ENCODE measurements around the gene EFEMP1. TPM values are rescaled to one million over a fixed set of nuclear protein-coding genes. Genes with fewer than 3 reads are reported as not detected.

Gene EFEMP1
- total and polyA plus RNA-seq, 4 experiments from 2014 or later, result not detected

DNA sequence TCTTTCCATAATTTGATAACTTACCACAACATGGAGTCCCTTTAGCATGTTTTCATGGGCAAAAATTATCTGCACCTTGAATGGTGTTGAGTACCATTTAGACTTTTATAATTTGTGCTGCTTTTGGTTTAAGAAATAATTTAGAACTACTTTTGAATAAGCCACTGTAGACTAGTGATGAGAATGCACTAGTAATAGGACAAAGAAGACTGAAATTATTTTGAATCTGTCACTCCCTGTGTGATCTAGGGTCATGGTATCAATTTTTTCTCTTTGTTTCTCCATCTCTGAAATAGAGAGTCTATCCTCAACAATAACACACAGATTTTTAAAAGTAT lies 37.7 kb downstream of the EFEMP1 start:
- no peaks in the 10 kb centered on the region for H3K4me1 ChIP-seq (ENCODE audit: insufficient read depth, low read length)
- no peaks in the 10 kb centered on the region for H3K27me3 ChIP-seq (ENCODE audit: insufficient read depth, low read length)
- ChIA-PET CTCF (ENCODE audit: partially characterized antibody) (no interaction called here), POLR2A (ENCODE audit: partially characterized antibody) (no interaction called here)
- no peak overlapping the region for H3K27ac Mint-ChIP-seq
- no peaks in the 10 kb centered on the region for H3K36me3 ChIP-seq (ENCODE audit: insufficient read depth, low read length)
- no peak overlapping the region for H3K4me3 ChIP-seq (ENCODE audit: low read length in 2 of 2)
- H3K27ac ChIP-seq (ENCODE audit: low read depth, low read length), result no peak overlapping the region
- no peaks in the 10 kb centered on the region for H3K36me3 Mint-ChIP-seq
- H3K27me3 Mint-ChIP-seq, result no peaks in the 10 kb centered on the region
- no peak for DNase-seq
- no peak overlapping the region for H3K4me3 Mint-ChIP-seq
- H3K9me3 Mint-ChIP-seq, result no peaks in the 10 kb centered on the region
- no peaks in the 10 kb centered on the region for H3K9me3 ChIP-seq (ENCODE audit: control insufficient read depth in 1 of 2, low read length in 2 of 2)
- no peaks in the 10 kb centered on the region for H3K4me1 Mint-ChIP-seq
- intact Hi-C loops (cut with micrococcal nuclease), result no loop called here

DNA sequence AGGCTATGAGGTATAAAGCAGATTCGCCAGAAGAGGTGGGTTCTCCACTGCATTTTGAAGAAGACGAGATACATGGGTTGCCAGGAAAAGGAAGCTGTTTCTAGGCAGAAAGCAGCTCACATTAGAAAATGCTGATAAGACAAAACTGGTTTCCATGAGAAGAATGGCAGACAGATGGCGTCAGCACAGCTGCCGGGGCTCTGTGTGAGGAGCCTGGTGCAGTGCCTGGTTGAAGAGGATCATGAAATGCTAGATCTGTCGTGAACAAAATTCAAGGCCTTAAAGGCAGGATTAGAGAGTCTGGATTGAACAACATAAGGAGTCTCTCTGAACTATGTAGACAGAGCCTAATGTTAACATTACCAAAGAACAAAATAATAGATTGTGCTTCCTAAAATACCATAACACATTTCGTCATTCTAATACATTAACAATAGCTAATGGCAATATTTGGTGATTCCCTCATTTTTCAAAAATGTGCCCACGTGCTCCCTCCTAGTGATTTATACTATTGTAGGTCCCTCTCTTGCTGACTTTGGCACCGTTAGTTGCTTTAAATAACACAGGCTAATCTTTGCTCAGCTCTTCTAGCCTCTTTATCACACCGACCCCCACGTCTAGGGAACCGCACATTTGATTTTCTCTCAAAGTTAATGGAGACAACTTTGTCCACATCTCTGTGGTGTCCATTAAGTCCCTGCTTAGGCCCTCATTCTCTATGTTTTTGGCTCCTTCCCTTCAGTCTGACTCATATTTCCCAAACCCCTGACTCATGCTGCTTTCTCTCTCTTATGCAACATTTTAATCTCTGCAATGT lies 38.2 kb downstream of the EFEMP1 start:
- no peak overlapping the region for H3K27ac Mint-ChIP-seq
- CTCF ChIA-PET (ENCODE audit: partially characterized antibody), result no interaction called here

DNA sequence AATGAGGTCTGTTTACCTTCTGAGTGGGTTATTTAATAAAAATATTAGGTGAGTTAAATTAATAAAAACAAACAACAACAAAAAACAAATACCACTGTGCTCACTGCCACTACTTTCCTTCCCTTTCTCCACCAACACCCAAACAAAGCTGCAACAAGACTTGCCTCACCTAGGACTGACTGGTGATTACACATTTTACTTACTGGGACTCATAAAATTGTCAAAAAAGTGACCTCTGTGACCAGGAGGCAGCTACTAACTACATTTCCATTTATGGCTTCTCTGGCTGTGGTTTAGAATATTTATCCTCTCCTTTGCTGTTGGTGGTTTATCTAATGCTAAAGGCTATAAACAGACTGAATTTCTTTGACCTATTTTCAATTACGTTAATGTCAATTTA lies 39.8 kb downstream of the EFEMP1 start:
- peaks cover 0 to 1% of the 10 kb centered on the region in 2 donors for H3K27me3 Mint-ChIP-seq
- ChIA-PET CTCF (ENCODE audit: partially characterized antibody) (no interaction called here), POLR2A (ENCODE audit: partially characterized antibody) (no interaction called here)
- no peak overlapping the region for H3K4me3 ChIP-seq (ENCODE audit: low read length in 2 of 2)
- H3K27me3 ChIP-seq (ENCODE audit: insufficient read depth, low read length), result no peaks in the 10 kb centered on the region
- H3K9me3 Mint-ChIP-seq, result peaks cover 0 to 7% (median 0%) of the 10 kb centered on the region in 8 donors
- no peaks in the 10 kb centered on the region for H3K36me3 ChIP-seq (ENCODE audit: insufficient read depth, low read length)
- no peaks in the 10 kb centered on the region for H3K9me3 ChIP-seq (ENCODE audit: control insufficient read depth in 1 of 2, low read length in 2 of 2)
- no peak overlapping the region for H3K27ac ChIP-seq (ENCODE audit: low read depth, low read length)
- H3K36me3 Mint-ChIP-seq, result no peaks in the 10 kb centered on the region
- no peaks in the 10 kb centered on the region for H3K4me1 ChIP-seq (ENCODE audit: insufficient read depth, low read length)
- H3K27ac Mint-ChIP-seq, result no peak overlapping the region
- no peaks in the 10 kb centered on the region for H3K4me1 Mint-ChIP-seq
- H3K4me3 Mint-ChIP-seq, result no peak overlapping the region
- intact Hi-C loops (cut with micrococcal nuclease), result no loop called here
- DNase-seq, result no peak

More for the DNA sequence above, 38.2 kb downstream of the EFEMP1 start:
- Mint-ChIP-seq H3K36me3 (no peaks in the 10 kb centered on the region), H3K9me3 (peaks cover 0 to 2% (median 0%) of the 10 kb centered on the region in 8 donors), H3K4me3 (no peak overlapping the region), H3K27me3 (peaks cover 0 to 1% of the 10 kb centered on the region in 2 donors), H3K4me1 (no peaks in the 10 kb centered on the region)
- no peaks in the 10 kb centered on the region for H3K4me1 ChIP-seq (ENCODE audit: insufficient read depth, low read length)
- H3K27me3 ChIP-seq (ENCODE audit: insufficient read depth, low read length), result no peaks in the 10 kb centered on the region
- H3K27ac ChIP-seq (ENCODE audit: low read depth, low read length), result no peak overlapping the region
- no peaks in the 10 kb centered on the region for H3K9me3 ChIP-seq (ENCODE audit: control insufficient read depth in 1 of 2, low read length in 2 of 2)
- intact Hi-C loops (cut with micrococcal nuclease), result no loop called here
- POLR2A ChIA-PET (ENCODE audit: partially characterized antibody), result no interaction called here
- no peak overlapping the region for H3K4me3 ChIP-seq (ENCODE audit: low read length in 2 of 2)
- H3K36me3 ChIP-seq (ENCODE audit: insufficient read depth, low read length), result no peaks in the 10 kb centered on the region
- DNase-seq, result no peak

DNA sequence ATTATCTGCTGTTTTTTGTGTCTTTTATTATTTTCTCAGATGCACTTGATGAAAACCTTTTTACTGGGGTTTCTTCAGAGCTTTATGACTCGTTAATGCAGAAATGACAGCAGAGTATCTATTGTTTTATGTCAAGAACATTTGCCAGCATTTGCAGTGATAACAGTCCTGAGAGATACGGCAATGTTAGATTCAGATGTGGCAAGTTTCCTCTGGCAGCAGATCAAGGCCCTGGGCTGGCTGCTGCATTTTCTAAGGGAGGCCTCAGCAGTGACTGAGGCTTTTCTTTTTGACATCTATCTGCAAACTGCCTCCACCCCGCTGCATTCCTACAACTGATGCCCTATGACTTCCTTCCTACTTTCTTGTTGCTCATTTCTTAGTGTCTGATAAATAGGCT lies 40.2 kb downstream of the EFEMP1 start:
- Mint-ChIP-seq H3K9me3 (peaks cover 0 to 7% (median 0%) of the 10 kb centered on the region in 8 donors), H3K27me3 (peaks cover 0 to 1% of the 10 kb centered on the region in 2 donors), H3K4me3 (no peak overlapping the region), H3K4me1 (no peaks in the 10 kb centered on the region), H3K36me3 (no peaks in the 10 kb centered on the region), H3K27ac (no peak overlapping the region)
- no peak for DNase-seq
- no peak overlapping the region for H3K4me3 ChIP-seq (ENCODE audit: low read length in 2 of 2)
- H3K27me3 ChIP-seq (ENCODE audit: insufficient read depth, low read length), result no peaks in the 10 kb centered on the region
- no peaks in the 10 kb centered on the region for H3K9me3 ChIP-seq (ENCODE audit: control insufficient read depth in 1 of 2, low read length in 2 of 2)
- no peaks in the 10 kb centered on the region for H3K4me1 ChIP-seq (ENCODE audit: insufficient read depth, low read length)
- intact Hi-C loops (cut with micrococcal nuclease), result no loop called here
- ChIA-PET POLR2A (ENCODE audit: partially characterized antibody) (no interaction called here), CTCF (ENCODE audit: partially characterized antibody) (no interaction called here)
- no peak overlapping the region for H3K27ac ChIP-seq (ENCODE audit: low read depth, low read length)
- H3K36me3 ChIP-seq (ENCODE audit: insufficient read depth, low read length), result no peaks in the 10 kb centered on the region

DNA sequence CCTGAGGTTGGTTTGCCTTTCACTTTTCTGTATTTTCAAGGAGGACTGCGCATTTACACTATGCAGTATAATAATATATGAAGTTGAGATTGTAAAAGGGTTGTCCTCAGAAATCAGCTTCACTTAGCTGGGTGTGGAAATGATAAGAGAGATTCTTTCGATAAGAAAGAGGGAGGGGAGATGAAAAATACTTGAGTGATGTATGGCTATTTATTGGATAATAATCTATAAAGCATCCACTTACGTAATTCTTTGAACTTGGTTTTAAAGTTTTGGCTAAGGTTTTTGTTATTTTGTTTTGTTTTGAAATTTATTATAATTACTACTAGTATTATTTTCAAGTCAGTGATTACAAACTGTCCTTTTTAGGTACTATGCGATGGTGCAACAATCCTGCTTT lies 40.6 kb downstream of the EFEMP1 start:
- intact Hi-C loops (cut with micrococcal nuclease), result no loop called here
- CTCF ChIA-PET (ENCODE audit: partially characterized antibody), result no interaction called here
- H3K27ac ChIP-seq (ENCODE audit: low read depth, low read length), result no peak overlapping the region
- H3K27me3 Mint-ChIP-seq, result peaks cover 0 to 1% of the 10 kb centered on the region in 2 donors
- no peaks in the 10 kb centered on the region for H3K4me1 Mint-ChIP-seq
- no peak overlapping the region for H3K4me3 Mint-ChIP-seq
- H3K36me3 ChIP-seq (ENCODE audit: insufficient read depth, low read length), result no peaks in the 10 kb centered on the region
- DNase-seq, result no peak
- POLR2A ChIA-PET (ENCODE audit: partially characterized antibody), result no interaction called here
- no peaks in the 10 kb centered on the region for H3K4me1 ChIP-seq (ENCODE audit: insufficient read depth, low read length)
- H3K9me3 ChIP-seq (ENCODE audit: control insufficient read depth in 1 of 2, low read length in 2 of 2), result no peaks in the 10 kb centered on the region
- no peaks in the 10 kb centered on the region for H3K27me3 ChIP-seq (ENCODE audit: insufficient read depth, low read length)
- peaks cover 0 to 7% (median 0%) of the 10 kb centered on the region in 8 donors for H3K9me3 Mint-ChIP-seq
- H3K36me3 Mint-ChIP-seq, result no peaks in the 10 kb centered on the region
- H3K27ac Mint-ChIP-seq, result no peak overlapping the region
- no peak overlapping the region for H3K4me3 ChIP-seq (ENCODE audit: low read length in 2 of 2)

DNA sequence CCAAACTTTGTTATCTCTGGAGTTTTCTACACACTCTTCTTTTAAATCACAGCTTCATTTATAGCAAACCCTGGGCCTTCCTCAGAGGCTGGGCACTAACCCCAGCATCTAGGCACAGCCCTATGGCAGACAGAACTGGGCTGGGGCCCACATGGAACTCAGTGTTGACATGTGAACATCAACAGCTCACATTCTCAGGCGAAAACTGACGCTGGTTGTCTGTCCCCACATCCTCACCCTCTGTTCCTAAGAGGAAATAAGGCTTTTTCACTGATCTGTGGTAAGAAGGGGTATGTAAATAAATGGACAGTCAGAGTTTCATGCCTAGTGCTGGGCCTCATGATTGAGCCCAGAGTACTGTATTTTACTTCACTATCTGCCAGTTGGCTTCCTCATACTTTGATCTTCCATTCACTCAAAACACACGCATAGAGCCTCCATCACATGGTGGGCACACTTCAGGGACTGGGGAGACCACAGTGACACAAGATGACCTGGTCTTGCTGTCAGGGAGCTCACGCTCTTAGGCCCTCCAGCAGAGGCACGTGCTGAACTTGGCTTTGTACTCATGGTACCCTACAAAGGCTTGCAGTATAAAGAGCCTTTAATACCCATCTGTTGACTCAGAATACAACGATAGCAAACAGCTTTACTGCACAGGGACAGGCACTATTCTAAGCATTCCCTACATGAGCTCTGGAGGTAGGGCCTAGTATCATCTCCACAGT lies 43.0 kb downstream of the EFEMP1 start:
- CTCF ChIA-PET (ENCODE audit: partially characterized antibody), result no interaction called here
- H3K4me3 Mint-ChIP-seq, result no peak overlapping the region
- no peaks in the 10 kb centered on the region for H3K36me3 Mint-ChIP-seq

DNA sequence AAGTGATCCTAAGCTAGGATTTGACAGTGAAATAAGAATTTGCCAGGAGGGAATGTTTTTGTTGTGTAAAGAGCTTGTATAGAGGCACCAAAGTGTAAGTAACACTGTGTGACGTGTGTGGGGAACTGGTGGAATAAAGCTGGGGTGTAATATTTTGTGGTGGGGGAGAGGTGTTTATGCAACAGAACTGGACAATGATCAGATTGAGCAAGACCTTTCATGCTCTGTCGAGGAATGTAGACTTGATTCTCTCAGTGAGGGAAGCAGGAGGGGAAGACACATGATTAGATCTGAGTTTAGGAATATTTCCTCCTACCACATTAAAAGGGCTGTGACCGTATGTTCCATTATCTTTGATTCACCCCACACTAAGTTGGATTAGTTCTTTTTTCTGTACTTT lies 43.6 kb downstream of the EFEMP1 start:
- Histone ChIP-seq H3K27ac (ENCODE audit: low read depth, low read length) (no peak overlapping the region), H3K4me1 (ENCODE audit: insufficient read depth, low read length) (no peaks in the 10 kb centered on the region), H3K36me3 (ENCODE audit: insufficient read depth, low read length) (no peaks in the 10 kb centered on the region), H3K4me3 (ENCODE audit: low read length in 2 of 2) (no peak overlapping the region), H3K27me3 (ENCODE audit: insufficient read depth, low read length) (no peaks in the 10 kb centered on the region), H3K9me3 (ENCODE audit: control insufficient read depth in 1 of 2, low read length in 2 of 2) (no peaks in the 10 kb centered on the region)
- DNase-seq, result no peak
- Mint-ChIP-seq H3K4me3 (no peak overlapping the region), H3K27me3 (peaks cover 0 to 1% of the 10 kb centered on the region in 2 donors), H3K27ac (no peak overlapping the region), H3K4me1 (no peaks in the 10 kb centered on the region), H3K36me3 (no peaks in the 10 kb centered on the region), H3K9me3 (peaks cover 0 to 7% (median 0%) of the 10 kb centered on the region in 8 donors)
- intact Hi-C loops (cut with micrococcal nuclease), result no loop called here
- ChIA-PET CTCF (ENCODE audit: partially characterized antibody) (no interaction called here), POLR2A (ENCODE audit: partially characterized antibody) (no interaction called here)

More for the DNA sequence above, 43.0 kb downstream of the EFEMP1 start:
- no peaks in the 10 kb centered on the region for H3K9me3 ChIP-seq (ENCODE audit: control insufficient read depth in 1 of 2, low read length in 2 of 2)
- DNase-seq, result no peak
- intact Hi-C loops (cut with micrococcal nuclease), result no loop called here
- H3K27me3 ChIP-seq (ENCODE audit: insufficient read depth, low read length), result no peaks in the 10 kb centered on the region
- H3K9me3 Mint-ChIP-seq, result peaks cover 0 to 7% (median 0%) of the 10 kb centered on the region in 8 donors
- no peak overlapping the region for H3K4me3 ChIP-seq (ENCODE audit: low read length in 2 of 2)
- no peak overlapping the region for H3K27ac ChIP-seq (ENCODE audit: low read depth, low read length)
- H3K27ac Mint-ChIP-seq, result no peak overlapping the region
- H3K4me1 ChIP-seq (ENCODE audit: insufficient read depth, low read length), result no peaks in the 10 kb centered on the region
- peaks cover 0 to 1% of the 10 kb centered on the region in 2 donors for H3K27me3 Mint-ChIP-seq
- POLR2A ChIA-PET (ENCODE audit: partially characterized antibody), result no interaction called here
- no peaks in the 10 kb centered on the region for H3K36me3 ChIP-seq (ENCODE audit: insufficient read depth, low read length)
- no peaks in the 10 kb centered on the region for H3K4me1 Mint-ChIP-seq

Measured in CD4-positive, alpha-beta memory T cell (primary cell).